Hematopoietic multipotent progenitor cell (in vitro differentiated cells): Measurements from ENCODE around the gene IFTAP. TPM values are rescaled to one million over a fixed set of nuclear protein-coding genes. Genes with fewer than 3 reads are reported as not detected.
A peak's percentile ranks its signal among the peaks of the same experiment; 100 is the strongest.
"Not testable (repeated sequence)": the region's sequence is repeated elsewhere in the genome, so short reads cannot be mapped to it uniquely, and the experiment has no call there.

Experiments
- DNase-seq, 3 donors: peaks; one replicate each; pipeline ENCODE4 v3.0.0-alpha.2; 2011 to 2015; ENCODE audit warnings: low read depth in 2 of 3, low spot score in 2 of 3
- total RNA-seq: library from RNA; depleted of rRNA; stranded (reverse); fragments of >200 nt; gene quantifications from one replicate; pipeline ENCODE4 v1.2.3, GENCODE V29; 2012

Gene IFTAP
- 12.1 TPM for total RNA-seq

- DNase-seq = peak in 2 of 3 donors; percentile 79 to 85
Observed at GRCh38 chr11:36594316-36594989, at the start of gene IFTAP. TSS of gene IFTAP (plus strand) at chr11:36594502. CDS start at chr11:36610104, 15,602 bp downstream.

GRCh38 chr11:36550385-36551115 lies 43.8 kb upstream of the IFTAP start:
- no peak for DNase-seq

GRCh38 chr11:36557390-36557789 lies 36.9 kb upstream of the IFTAP start:
- not testable (repeated sequence) for DNase-seq

- DNase-seq = no peak
Observed at GRCh38 chr11:36557991-36558390, 36.3 kb upstream of the IFTAP start.

GRCh38 chr11:36558571-36559413 lies 35.5 kb upstream of the IFTAP start:
- DNase-seq = no peak

- peak in 2 of 3 donors; percentile 58 to 88 for DNase-seq
Observed at GRCh38 chr11:36564376-36565030, 29.8 kb upstream of the IFTAP start.

- peak in 2 of 3 donors; percentile 5 to 21 for DNase-seq
Observed at GRCh38 chr11:36565031-36565610, 29.2 kb upstream of the IFTAP start.

GRCh38 chr11:36566407-36567053 lies 27.8 kb upstream of the IFTAP start:
- no peak for DNase-seq

- no peak for DNase-seq
Observed at GRCh38 chr11:36567694-36568093, 26.6 kb upstream of the IFTAP start, which contains the start of gene RAG1. TSS of gene RAG1 (plus strand) at chr11:36568007. CDS start at chr11:36573305, 5,298 bp downstream.

GRCh38 chr11:36569095-36569494 lies 25.2 kb upstream of the IFTAP start:
- no peak for DNase-seq

- no peak for DNase-seq
Observed at GRCh38 chr11:36574486-36574885, 19.8 kb upstream of the IFTAP start.

GRCh38 chr11:36577373-36577772 lies 16.9 kb upstream of the IFTAP start:
- DNase-seq = no peak

GRCh38 chr11:36577859-36578258 lies 16.4 kb upstream of the IFTAP start:
- DNase-seq = no peak

GRCh38 chr11:36578458-36578857 lies 15.8 kb upstream of the IFTAP start:
- DNase-seq = no peak

- DNase-seq = no peak
Observed at GRCh38 chr11:36581536-36581935, 12.8 kb upstream of the IFTAP start.

GRCh38 chr11:36583667-36584066 lies 10.6 kb upstream of the IFTAP start:
- no peak for DNase-seq

GRCh38 chr11:36586543-36586942 lies 7.8 kb upstream of the IFTAP start:
- peak in 2 of 3 donors; percentile 26 to 67 for DNase-seq

GRCh38 chr11:36588099-36588498 lies 6.2 kb upstream of the IFTAP start:
- no peak for DNase-seq

GRCh38 chr11:36590513-36590912 lies 3.8 kb upstream of the IFTAP start:
- no peak for DNase-seq

- no peak for DNase-seq
Observed at GRCh38 chr11:36591433-36591832, 2.9 kb upstream of the IFTAP start.
